HG03571 (cell line): ENCODE results near the gene DNASE1L3.
"Not testable (repeated sequence)": the region's sequence is repeated elsewhere in the genome, so short reads cannot be mapped to it uniquely, and the experiment has no call there.

Experiments
- ATAC-seq: cut with Tn5 transposase; IDR thresholded peaks from one replicate; pipeline ENCODE4 v1.9.1; 2021; ENCODE audit not compliant: unreplicated experiment

DNASE1L3 gene

GRCh38 chr3:58210761-58211460 is at the start of gene DNASE1L3:
Gene DNASE1L3 (minus strand): TSS chr3:58210972. CDS start chr3:58210906, 66 bp downstream.
- no peak for ATAC-seq

GRCh38 chr3:58260261-58260731 is 49.5 kb upstream of the DNASE1L3 start:
- no peak for ATAC-seq

- no peak for ATAC-seq
Observed at GRCh38 chr3:58258392-58259055, 47.8 kb upstream of the DNASE1L3 start.

- no peak for ATAC-seq
Observed at GRCh38 chr3:58256511-58256910, 45.7 kb upstream of the DNASE1L3 start.

GRCh38 chr3:58256061-58256460 is 45.3 kb upstream of the DNASE1L3 start:
- no peak for ATAC-seq

- no peak for ATAC-seq
Observed at GRCh38 chr3:58254144-58254543, 43.4 kb upstream of the DNASE1L3 start.

- no peak for ATAC-seq
Observed at GRCh38 chr3:58251631-58252035, 40.9 kb upstream of the DNASE1L3 start.

- no peak for ATAC-seq
Observed at GRCh38 chr3:58250093-58250707, 39.4 kb upstream of the DNASE1L3 start.

GRCh38 chr3:58249358-58250092 is 38.8 kb upstream of the DNASE1L3 start:
- ATAC-seq, result no peak

- ATAC-seq, result no peak
Observed at GRCh38 chr3:58246148-58247047, 35.6 kb upstream of the DNASE1L3 start.

- no peak for ATAC-seq
Observed at GRCh38 chr3:58243976-58244585, 33.3 kb upstream of the DNASE1L3 start.

- ATAC-seq, result not testable (repeated sequence)
Observed at GRCh38 chr3:58242860-58243259, 32.1 kb upstream of the DNASE1L3 start.

GRCh38 chr3:58242340-58242739 is 31.6 kb upstream of the DNASE1L3 start:
- no peak for ATAC-seq

- no peak for ATAC-seq
Observed at GRCh38 chr3:58241306-58242044, 30.7 kb upstream of the DNASE1L3 start.

- no peak for ATAC-seq
Observed at GRCh38 chr3:58238830-58239229, 28.1 kb upstream of the DNASE1L3 start.

- peak; percentile 41 for ATAC-seq
Observed at GRCh38 chr3:58237941-58238681, 27.3 kb upstream of the DNASE1L3 start.

GRCh38 chr3:58237238-58237940 is 26.6 kb upstream of the DNASE1L3 start, which contains the start of gene ABHD6:
Gene ABHD6 (plus strand): TSS chr3:58237792. CDS start chr3:58256587, 18,795 bp downstream.
- peak; percentile 78 for ATAC-seq
